ENCODE measurements around the gene WNT6.
A peak's percentile ranks its signal among the peaks of the same experiment; 100 is the strongest.
"Not testable (repeated sequence)": the region's sequence is repeated elsewhere in the genome, so short reads cannot be mapped to it uniquely, and the experiment has no call there.

The WNT6 gene

GRCh38 chr2:218831378-218831990, 28.1 kb upstream of the WNT6 start, which contains the start of gene PRKAG3:
Gene PRKAG3 (minus strand): TSS chr2:218831803.
- no peak for DNase-seq

- no peak for DNase-seq
Measured at GRCh38 chr2:218832081-218832480, 27.5 kb upstream of the WNT6 start.

GRCh38 chr2:218832520-218832919, 27.1 kb upstream of the WNT6 start:
- DNase-seq: no peak

GRCh38 chr2:218833023-218833609, 26.5 kb upstream of the WNT6 start:
- DNase-seq: no peak

- no peak for DNase-seq
Measured at GRCh38 chr2:218834685-218835084, 24.9 kb upstream of the WNT6 start.

GRCh38 chr2:218837495-218837894, 22.1 kb upstream of the WNT6 start:
- no peak for DNase-seq

GRCh38 chr2:218839430-218839829, 20.2 kb upstream of the WNT6 start:
- no peak for DNase-seq

GRCh38 chr2:218839888-218840287, 19.7 kb upstream of the WNT6 start:
- DNase-seq: no peak

GRCh38 chr2:218844334-218844733, 15.3 kb upstream of the WNT6 start:
- DNase-seq: not testable (repeated sequence)

GRCh38 chr2:218846963-218847362, 12.6 kb upstream of the WNT6 start:
- DNase-seq: not testable (repeated sequence)

GRCh38 chr2:218849721-218850120, 9.9 kb upstream of the WNT6 start:
- DNase-seq: no peak

GRCh38 chr2:218850796-218851195, 8.8 kb upstream of the WNT6 start:
- no peak for DNase-seq

GRCh38 chr2:218851286-218851685, 8.3 kb upstream of the WNT6 start:
- DNase-seq: no peak

GRCh38 chr2:218852911-218853667, 6.5 kb upstream of the WNT6 start:
- peak; percentile 53 to 68 for DNase-seq

- no peak for DNase-seq
Measured at GRCh38 chr2:218853766-218854165, 5.8 kb upstream of the WNT6 start.

- no peak for DNase-seq
Measured at GRCh38 chr2:218854860-218855259, 4.7 kb upstream of the WNT6 start.

GRCh38 chr2:218855305-218856166, 4.1 kb upstream of the WNT6 start:
- no peak for DNase-seq

- DNase-seq: no peak
Measured at GRCh38 chr2:218856167-218856895, 3.3 kb upstream of the WNT6 start.

- no peak for DNase-seq
Measured at GRCh38 chr2:218856896-218857243, 2.7 kb upstream of the WNT6 start.

- no peak for DNase-seq
Measured at GRCh38 chr2:218857371-218858137, 2.1 kb upstream of the WNT6 start.

- DNase-seq: no peak
Measured at GRCh38 chr2:218858138-218858445, 1.5 kb upstream of the WNT6 start.
